GM19351 (cell line): Measurements from ENCODE around the gene ARHGEF26.
"Not testable (repeated sequence)": the region's sequence is repeated elsewhere in the genome, so short reads cannot be mapped to it uniquely, and the experiment has no call there.

Source experiments
- ATAC-seq: cut with Tn5 transposase; IDR thresholded peaks from one replicate; pipeline ENCODE4 v1.9.1; 2021; ENCODE audit warnings: mild to moderate bottlenecking, moderate library complexity; ENCODE audit not compliant: unreplicated experiment

The ARHGEF26 gene

GRCh38 chr3:154120961-154121700, at the start of gene ARHGEF26:
Gene ARHGEF26 (plus strand): TSS chr3:154121390. CDS start chr3:154121993, 603 bp downstream.
- peak; percentile 76 for ATAC-seq

GRCh38 chr3:154074966-154075365, 46.2 kb upstream of the ARHGEF26 start:
- ATAC-seq, result no peak

DNA sequence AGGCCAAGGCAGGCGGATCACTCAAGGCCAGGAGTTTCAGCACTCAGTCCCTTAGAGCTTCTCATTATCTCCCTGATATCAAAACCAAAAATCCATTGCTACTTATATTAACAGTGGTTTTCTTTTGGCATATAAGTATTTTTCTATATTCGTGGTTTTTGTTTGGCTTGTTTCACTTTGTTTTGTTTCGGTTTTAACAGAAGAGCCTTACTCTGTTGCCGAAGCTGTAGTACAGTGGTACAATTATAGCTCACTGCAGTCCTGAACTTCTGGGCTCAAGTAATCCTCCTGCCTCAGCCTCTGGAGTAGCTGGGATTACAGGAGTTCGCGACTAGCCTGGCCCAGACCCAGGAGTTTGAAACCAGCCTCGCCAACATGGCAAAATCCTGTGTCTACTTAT, 42.5 kb upstream of the ARHGEF26 start:
- ATAC-seq, result no peak

DNA sequence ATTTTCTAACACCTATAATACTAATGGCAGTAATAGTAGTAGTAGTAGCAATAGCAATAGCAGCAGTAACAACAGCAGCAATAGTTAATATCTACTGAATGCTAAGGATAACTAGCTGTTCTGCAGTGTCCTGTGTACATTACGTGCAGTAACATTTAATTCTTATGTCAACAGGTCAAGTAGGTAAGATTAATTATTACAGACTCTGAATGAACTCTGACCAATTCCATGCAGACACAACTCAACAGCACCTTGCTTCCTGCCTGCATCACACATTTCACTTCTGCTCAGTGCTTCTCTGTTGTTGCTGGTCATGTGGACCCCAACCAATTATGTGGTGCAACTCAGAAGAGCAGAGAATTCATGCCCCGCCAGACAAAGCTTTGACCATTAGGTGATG, 39.9 kb upstream of the ARHGEF26 start:
- no peak for ATAC-seq

GRCh38 chr3:154085071-154085470, 36.1 kb upstream of the ARHGEF26 start:
- no peak for ATAC-seq

- ATAC-seq, result no peak
Measured at GRCh38 chr3:154085799-154086198, 35.4 kb upstream of the ARHGEF26 start.

DNA sequence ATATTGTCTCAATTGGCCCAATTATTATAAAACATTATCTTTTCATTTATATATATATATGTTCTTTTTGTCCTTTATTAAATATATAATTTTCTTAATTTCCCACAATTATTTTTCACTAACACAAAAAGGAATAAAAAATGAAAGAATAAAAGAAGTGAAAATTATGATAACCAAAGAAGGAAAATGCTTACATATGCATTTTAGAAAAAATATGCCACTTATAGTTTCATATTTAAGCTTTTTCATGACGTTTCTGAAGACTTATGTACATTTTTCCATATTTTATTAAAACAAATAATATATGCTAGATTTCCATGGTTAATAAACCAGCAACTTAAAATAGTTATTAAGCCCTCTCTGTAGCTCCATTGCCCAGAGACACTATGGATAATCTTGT, 34.9 kb upstream of the ARHGEF26 start:
- no peak for ATAC-seq

GRCh38 chr3:154087756-154088480, 33.3 kb upstream of the ARHGEF26 start:
- ATAC-seq, result not testable (repeated sequence)

GRCh38 chr3:154089421-154090420, 31.5 kb upstream of the ARHGEF26 start:
- no peak for ATAC-seq

GRCh38 chr3:154094051-154094450, 27.1 kb upstream of the ARHGEF26 start:
- no peak for ATAC-seq

- ATAC-seq, result no peak
Measured at GRCh38 chr3:154095832-154096421, 25.3 kb upstream of the ARHGEF26 start.

DNA sequence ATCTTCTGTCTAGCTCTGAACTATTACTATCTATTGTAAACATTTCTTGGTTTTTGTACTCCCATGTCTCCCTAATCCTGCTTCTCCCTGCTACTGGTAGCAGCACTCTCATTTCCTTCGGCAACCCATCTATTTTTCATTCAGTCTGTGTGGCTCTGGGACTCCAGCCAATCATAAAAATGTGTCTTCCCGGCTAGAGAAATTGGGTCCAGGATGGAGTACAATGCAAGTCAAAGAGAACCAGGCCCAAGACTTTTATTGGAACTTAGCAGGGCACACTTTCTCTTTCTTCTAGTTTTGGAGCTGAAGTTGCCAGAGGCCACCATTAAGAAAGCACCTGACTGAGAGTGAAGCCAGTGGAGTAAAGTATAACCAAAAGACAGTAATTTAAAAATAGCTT, 22.8 kb upstream of the ARHGEF26 start:
- no peak for ATAC-seq

- no peak for ATAC-seq
Measured at GRCh38 chr3:154100556-154100955, 20.6 kb upstream of the ARHGEF26 start.

DNA sequence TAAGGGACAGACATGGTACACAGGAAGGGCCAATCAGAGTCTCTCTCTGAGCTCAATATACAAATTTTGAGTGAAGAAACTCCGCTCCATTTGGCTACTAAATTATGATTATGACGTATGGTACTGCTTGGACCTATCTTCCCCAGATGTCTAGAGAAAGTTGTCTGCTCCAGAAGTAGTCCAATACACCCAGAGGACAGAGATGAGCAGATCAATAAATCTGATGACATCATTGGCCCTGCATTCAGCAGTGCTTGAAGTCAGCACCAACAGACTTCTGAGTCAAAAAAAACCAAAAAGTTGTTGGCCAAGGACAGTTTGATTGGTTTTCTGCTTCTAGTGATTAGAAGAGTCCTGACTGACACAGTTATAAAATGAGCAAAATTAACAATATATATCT, 19.9 kb upstream of the ARHGEF26 start:
- ATAC-seq, result no peak

GRCh38 chr3:154102225-154102624, 19.0 kb upstream of the ARHGEF26 start:
- ATAC-seq, result no peak

DNA sequence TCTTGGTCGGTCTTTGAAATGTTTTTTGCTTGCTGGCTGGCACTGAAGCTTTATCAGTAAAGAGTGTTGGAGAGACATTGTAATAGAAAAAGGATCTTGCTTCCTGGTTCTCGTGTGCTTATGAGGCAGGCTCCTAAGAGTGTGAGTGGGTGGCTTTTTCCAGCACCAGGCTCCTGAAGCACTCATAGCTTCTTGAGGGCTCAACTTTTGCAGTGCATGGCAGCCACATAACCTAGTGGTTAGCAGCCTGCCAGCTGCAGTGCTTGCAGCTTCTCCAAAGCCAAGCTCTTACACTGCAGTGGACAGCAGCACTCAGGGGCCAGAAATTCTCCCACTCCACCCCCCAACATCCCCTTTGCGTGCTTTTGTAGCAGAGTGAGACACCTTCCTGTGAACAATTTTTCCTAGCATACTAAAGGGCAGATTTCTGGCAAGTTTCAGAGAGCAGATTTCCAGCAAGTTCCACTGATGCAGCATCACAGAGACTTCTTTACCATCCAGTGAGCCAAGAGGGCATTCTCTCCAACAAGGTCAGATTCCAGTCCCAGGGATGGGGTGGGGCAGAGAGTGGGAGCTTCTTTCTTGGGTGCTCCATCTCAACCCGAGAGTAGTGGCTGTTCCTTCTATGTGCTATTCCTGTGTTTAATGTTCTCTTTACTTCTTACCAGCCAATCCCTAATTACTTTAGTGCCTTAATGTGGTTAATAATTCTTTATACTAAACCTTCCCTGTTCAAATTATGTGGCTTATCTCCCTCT, 15.8 kb upstream of the ARHGEF26 start:
- no peak for ATAC-seq

- ATAC-seq, result no peak
Measured at GRCh38 chr3:154111365-154111935, 9.7 kb upstream of the ARHGEF26 start.

DNA sequence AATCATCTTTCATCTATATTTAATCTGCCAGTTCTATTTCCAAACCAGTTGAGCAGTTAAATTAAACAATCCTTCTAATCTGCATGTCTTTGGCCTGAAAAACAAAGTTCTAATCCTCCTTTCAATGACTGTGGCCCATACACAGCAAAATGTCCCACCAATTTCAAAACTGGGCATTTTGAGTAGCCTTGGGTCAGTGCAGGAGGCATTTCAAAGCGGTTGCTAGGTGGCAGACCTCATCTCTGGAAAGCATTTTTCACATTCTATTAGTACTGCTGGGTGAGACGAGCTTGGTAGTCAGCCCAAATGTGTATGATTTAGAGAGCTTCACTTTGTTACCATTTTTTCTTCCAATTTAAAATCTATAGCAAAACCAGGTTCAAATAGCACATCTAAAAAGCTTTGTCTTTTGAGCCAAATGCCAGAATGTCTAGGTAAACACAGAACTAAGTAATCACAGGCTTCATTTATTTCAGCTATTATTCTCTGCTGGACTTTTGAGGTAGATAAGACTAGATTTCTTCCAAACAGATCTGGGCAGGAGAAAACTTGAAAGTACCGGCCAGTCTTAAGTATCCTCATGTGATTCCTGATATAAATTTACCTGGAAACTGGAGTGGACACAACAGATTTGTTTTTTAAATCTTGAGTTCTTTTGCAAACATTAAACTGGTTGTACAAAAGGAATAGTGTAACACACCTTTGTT, 8.9 kb upstream of the ARHGEF26 start:
- ATAC-seq, result no peak

DNA sequence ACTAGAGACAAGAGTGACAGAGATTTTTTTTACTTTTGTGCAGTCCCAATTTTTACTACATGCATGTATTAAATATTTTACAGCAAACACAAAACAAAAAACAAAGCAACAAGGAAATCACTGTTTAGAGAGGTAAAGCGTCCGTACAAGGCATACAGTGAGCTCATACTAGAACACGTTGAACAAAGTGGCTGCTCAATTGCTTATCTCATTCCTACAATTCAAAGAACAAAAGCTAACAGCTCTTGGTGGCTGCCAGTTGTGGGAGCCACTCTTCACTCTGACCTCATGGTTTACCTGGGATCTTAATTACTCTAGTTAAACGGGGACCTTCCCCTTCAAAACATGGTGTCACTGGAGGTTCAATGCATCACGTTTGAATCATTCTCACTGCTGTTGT, 7.6 kb upstream of the ARHGEF26 start:
- no peak for ATAC-seq
